Body of pancreas (tissue), 4 donors: ENCODE data around the gene CNGA3.

Experiments
- POLR2A ChIP-seq, 3 donors: fragments of 450-650 bp; IDR thresholded peaks; one replicate each; pipeline ENCODE4 v1.6.1; 2016; ENCODE audit warnings: antibody characterized with exemption in 3 of 3, mild to moderate bottlenecking in 2 of 3
- TF ChIP-seq, protein P1 (sequence below), 7 experiments: fragments of 450-650 bp in 4 of 7; fragments of 200-600 bp in 3 of 7; sonication (generic) in 3 of 7; IDR thresholded peaks; one replicate each; pipeline ENCODE4 v1.5.1; 2016 to 2019; ENCODE audit warnings: antibody characterized with exemption in 7 of 7

DNA sequence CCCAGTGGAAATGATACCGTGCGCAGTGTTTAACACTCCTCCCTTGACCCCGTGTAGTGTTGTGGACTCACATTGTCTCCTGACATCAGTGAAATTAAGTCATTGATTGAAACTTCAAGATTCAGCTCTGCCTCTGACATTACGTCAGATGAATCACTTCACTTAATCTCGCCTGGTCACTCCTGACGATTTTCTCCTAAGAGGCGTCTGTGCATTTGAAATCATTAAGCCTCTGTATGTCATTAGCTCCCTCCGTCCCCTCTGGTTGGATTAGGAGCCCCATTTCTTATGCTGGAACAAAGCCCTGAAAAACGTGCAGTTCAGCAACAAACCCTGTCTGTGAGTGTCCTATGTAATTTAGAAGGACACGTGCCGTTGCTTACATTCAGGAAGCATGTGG lies 36.7 kb upstream of the CNGA3 start:
- TF ChIP-seq, protein P1, sequence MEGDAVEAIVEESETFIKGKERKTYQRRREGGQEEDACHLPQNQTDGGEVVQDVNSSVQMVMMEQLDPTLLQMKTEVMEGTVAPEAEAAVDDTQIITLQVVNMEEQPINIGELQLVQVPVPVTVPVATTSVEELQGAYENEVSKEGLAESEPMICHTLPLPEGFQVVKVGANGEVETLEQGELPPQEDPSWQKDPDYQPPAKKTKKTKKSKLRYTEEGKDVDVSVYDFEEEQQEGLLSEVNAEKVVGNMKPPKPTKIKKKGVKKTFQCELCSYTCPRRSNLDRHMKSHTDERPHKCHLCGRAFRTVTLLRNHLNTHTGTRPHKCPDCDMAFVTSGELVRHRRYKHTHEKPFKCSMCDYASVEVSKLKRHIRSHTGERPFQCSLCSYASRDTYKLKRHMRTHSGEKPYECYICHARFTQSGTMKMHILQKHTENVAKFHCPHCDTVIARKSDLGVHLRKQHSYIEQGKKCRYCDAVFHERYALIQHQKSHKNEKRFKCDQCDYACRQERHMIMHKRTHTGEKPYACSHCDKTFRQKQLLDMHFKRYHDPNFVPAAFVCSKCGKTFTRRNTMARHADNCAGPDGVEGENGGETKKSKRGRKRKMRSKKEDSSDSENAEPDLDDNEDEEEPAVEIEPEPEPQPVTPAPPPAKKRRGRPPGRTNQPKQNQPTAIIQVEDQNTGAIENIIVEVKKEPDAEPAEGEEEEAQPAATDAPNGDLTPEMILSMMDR (IDR thresholded peaks at IDR 0.05) = no peak
- no peak for TF ChIP-seq POLR2A (IDR thresholded peaks at IDR 0.05)
